Trophoblast cell (in vitro differentiated cells and primary cell): ENCODE measurements around the gene IFT74.

Source experiments
- DNase-seq, 2 donors: peaks; one replicate each; pipeline ENCODE4 v3.0.0-alpha.2; 2016
- H2AFZ ChIP-seq: 2 replicates; pipeline ENCODE4 v1.6.1; 2013; ENCODE audit warnings: low read length, moderate library complexity, mild to moderate bottlenecking; ENCODE audit not compliant: insufficient read depth, poor library complexity
- H2AK5ac ChIP-seq: 2 replicates; pipeline ENCODE4 v1.6.1; 2013; ENCODE audit warnings: mild to moderate bottlenecking, low read length
- H2BK120ac ChIP-seq: 2 replicates; pipeline ENCODE4 v1.6.1; 2013; ENCODE audit warnings: low read length, mild to moderate bottlenecking, moderate library complexity; ENCODE audit not compliant: insufficient read depth, poor library complexity
- H2BK12ac ChIP-seq: 2 replicates; pipeline ENCODE4 v1.6.1; 2013; ENCODE audit warnings: mild to moderate bottlenecking, low read length, moderate library complexity
- H2BK5ac ChIP-seq: 2 replicates; pipeline ENCODE4 v1.6.1; 2013; ENCODE audit warnings: low read length, low read depth, moderate library complexity, mild to moderate bottlenecking; ENCODE audit not compliant: poor library complexity
- H3K14ac ChIP-seq: 2 replicates; pipeline ENCODE4 v1.6.1; 2013; ENCODE audit warnings: mild to moderate bottlenecking, low read length
- H3K18ac ChIP-seq: 2 replicates; pipeline ENCODE4 v1.6.1; 2013; ENCODE audit warnings: mild to moderate bottlenecking, low read length
- H3K23ac ChIP-seq: 2 replicates; pipeline ENCODE4 v1.6.1; 2013; ENCODE audit warnings: low read length
- H3K27ac ChIP-seq: 2 replicates; pipeline ENCODE4 v1.5.1; 2013; ENCODE audit warnings: low read depth, mild to moderate bottlenecking, inconsistent platforms, low read length, moderate library complexity
- H3K27me3 ChIP-seq: 2 replicates; pipeline ENCODE4 v1.6.1; 2013; ENCODE audit warnings: inconsistent platforms, mild to moderate bottlenecking, low read length, moderate library complexity; ENCODE audit not compliant: insufficient read depth
- H3K36me3 ChIP-seq, 2 experiments: 1 replicate in 1 of 2; 2 replicates in 1 of 2; pipeline ENCODE4 v1.6.1; 2013; ENCODE audit warnings: low read length in 2 of 2, mild to moderate bottlenecking in 2 of 2, moderate library complexity in 1 of 2; ENCODE audit not compliant: insufficient read depth in 2 of 2, control insufficient read depth in 1 of 2
- H3K4ac ChIP-seq: 2 replicates; pipeline ENCODE4 v1.6.1; 2013; ENCODE audit warnings: low read depth, mild to moderate bottlenecking, low read length, moderate library complexity
- H3K4me1 ChIP-seq, 2 experiments: 1 replicate in 1 of 2; 2 replicates in 1 of 2; pipeline ENCODE4 v1.6.1; 2013; ENCODE audit warnings: low read length in 2 of 2, mild to moderate bottlenecking in 2 of 2, moderate library complexity in 1 of 2; ENCODE audit not compliant: insufficient read depth in 2 of 2, control insufficient read depth in 1 of 2
- H3K4me2 ChIP-seq: 2 replicates; pipeline ENCODE4 v1.6.1; 2013; ENCODE audit warnings: inconsistent platforms, mild to moderate bottlenecking, low read length, moderate library complexity
- H3K4me3 ChIP-seq: 2 replicates; pipeline ENCODE4 v1.5.1; 2013; ENCODE audit warnings: mild to moderate bottlenecking, low read depth, low read length, inconsistent platforms
- H3K79me1 ChIP-seq: one replicate; pipeline ENCODE4 v1.6.1; 2013; ENCODE audit warnings: low read length
- H3K79me2 ChIP-seq: 2 replicates; pipeline ENCODE4 v1.6.1; 2013; ENCODE audit warnings: low read length, mild to moderate bottlenecking; ENCODE audit not compliant: control insufficient read depth, insufficient read depth, poor library complexity
- H3K9ac ChIP-seq: 2 replicates; pipeline ENCODE4 v1.6.1; 2013; ENCODE audit warnings: mild to moderate bottlenecking, low read length
- H3K9me3 ChIP-seq: 2 replicates; pipeline ENCODE4 v1.6.1; 2013; ENCODE audit warnings: low read depth, mild to moderate bottlenecking, control low read depth, inconsistent platforms, low read length; ENCODE audit not compliant: insufficient read depth
- H4K12ac ChIP-seq: 2 replicates; pipeline ENCODE4 v1.6.1; 2013; ENCODE audit warnings: low read depth, mild to moderate bottlenecking, low read length, moderate library complexity
- H4K8ac ChIP-seq: 2 replicates; pipeline ENCODE4 v1.6.1; 2013; ENCODE audit warnings: low read depth, mild to moderate bottlenecking, low read length, moderate library complexity
- H4K91ac ChIP-seq: one replicate; pipeline ENCODE4 v1.6.1; 2013; ENCODE audit warnings: low read depth, mild to moderate bottlenecking, low read length, moderate library complexity
- WGBS: extraction: QIAGEN DNeasy Blood & Tissue Kit; methylation state at CpG from one replicate; pipeline ENCODE4 v1.1.7; 2013; ENCODE audit warnings: missing lambda C conversion rate; ENCODE audit not compliant: insufficient read length, insufficient coverage; ENCODE audit errors: extremely low coverage; 5-methylcytosine and 5-hydroxymethylcytosine counted together

IFT74 gene

GRCh38 chr9:27088981-27089380 is 132.8 kb downstream of the IFT74 start:
- H3K4me2 ChIP-seq = no peak overlapping the region
- H4K12ac ChIP-seq = no peak overlapping the region
- H4K8ac ChIP-seq = no peak overlapping the region
- H3K18ac ChIP-seq = no peak overlapping the region
- no peak overlapping the region for H4K91ac ChIP-seq
- no peak overlapping the region for H3K4ac ChIP-seq
- no peak overlapping the region for H3K27ac ChIP-seq
- peak; percentile 31 to 80 for DNase-seq
- H3K79me2 ChIP-seq = no peaks in the 10 kb centered on the region
- H2BK120ac ChIP-seq = no peak overlapping the region
- H3K9me3 ChIP-seq = peaks cover 3% of the 10 kb centered on the region
- no peak overlapping the region for H3K9ac ChIP-seq
- no peak overlapping the region for H2AK5ac ChIP-seq
- no peak overlapping the region for H2AFZ ChIP-seq
- H3K23ac ChIP-seq = no peak overlapping the region
- no peaks in the 10 kb centered on the region for H3K27me3 ChIP-seq
- no peak overlapping the region for H3K4me3 ChIP-seq
- no peaks in the 10 kb centered on the region for H3K36me3 ChIP-seq
- no peaks in the 10 kb centered on the region for H3K4me1 ChIP-seq
- no peak overlapping the region for H2BK5ac ChIP-seq
- H3K79me1 ChIP-seq = no peaks in the 10 kb centered on the region
- H3K14ac ChIP-seq = no peak overlapping the region
- no peak overlapping the region for H2BK12ac ChIP-seq
- whole genome bisulfite sequencing = no CpG with 5 or more reads among the region's 4 CpGs

- Histone ChIP-seq H3K4ac (no peak overlapping the region), H3K4me3 (no peak overlapping the region), H3K18ac (no peak overlapping the region), H4K91ac (no peak overlapping the region), H2BK120ac (no peak overlapping the region), H3K79me2 (no peaks in the 10 kb centered on the region), H2AK5ac (no peak overlapping the region), H3K14ac (no peak overlapping the region), H3K27ac (no peak overlapping the region), H3K36me3 (no peaks in the 10 kb centered on the region), H2BK12ac (no peak overlapping the region), H3K23ac (no peak overlapping the region), H3K79me1 (no peaks in the 10 kb centered on the region), H3K9me3 (peaks cover 3% of the 10 kb centered on the region), H3K4me2 (no peak overlapping the region), H3K4me1 (no peaks in the 10 kb centered on the region), H3K9ac (no peak overlapping the region), H4K8ac (no peak overlapping the region), H3K27me3 (no peaks in the 10 kb centered on the region), H2BK5ac (no peak overlapping the region), H4K12ac (no peak overlapping the region), H2AFZ (no peak overlapping the region)
- no peak for DNase-seq
- WGBS = no CpG with 5 or more reads among the region's 4 CpGs
These were observed 133.5 kb downstream of the IFT74 start for GRCh38 chr9:27089706-27090105.

GRCh38 chr9:27090231-27090630 is 134.0 kb downstream of the IFT74 start:
- Histone ChIP-seq H3K14ac (no peak overlapping the region), H2AFZ (no peak overlapping the region), H2BK5ac (no peak overlapping the region), H3K27ac (no peak overlapping the region), H3K4ac (no peak overlapping the region), H4K12ac (no peak overlapping the region), H4K91ac (no peak overlapping the region), H2AK5ac (no peak overlapping the region), H3K23ac (no peak overlapping the region), H3K36me3 (no peaks in the 10 kb centered on the region), H3K9me3 (peaks cover 3% of the 10 kb centered on the region), H3K9ac (no peak overlapping the region), H3K4me3 (no peak overlapping the region), H3K27me3 (no peaks in the 10 kb centered on the region), H3K79me1 (no peaks in the 10 kb centered on the region), H3K18ac (no peak overlapping the region), H2BK12ac (no peak overlapping the region), H3K4me2 (no peak overlapping the region), H3K79me2 (no peaks in the 10 kb centered on the region), H3K4me1 (no peaks in the 10 kb centered on the region), H4K8ac (no peak overlapping the region), H2BK120ac (no peak overlapping the region)
- DNase-seq = no peak

GRCh38 chr9:27090711-27091110 is 134.5 kb downstream of the IFT74 start:
- H3K9ac ChIP-seq = no peak overlapping the region
- peaks cover 3% of the 10 kb centered on the region for H3K9me3 ChIP-seq
- no peak overlapping the region for H4K12ac ChIP-seq
- no peak overlapping the region for H4K91ac ChIP-seq
- no peaks in the 10 kb centered on the region for H3K79me2 ChIP-seq
- no peaks in the 10 kb centered on the region for H3K79me1 ChIP-seq
- no peak overlapping the region for H2BK120ac ChIP-seq
- H3K4me1 ChIP-seq = no peaks in the 10 kb centered on the region
- no peaks in the 10 kb centered on the region for H3K36me3 ChIP-seq
- no peak for DNase-seq
- no peak overlapping the region for H3K4me3 ChIP-seq
- H2BK12ac ChIP-seq = no peak overlapping the region
- no peak overlapping the region for H3K27ac ChIP-seq
- no peak overlapping the region for H4K8ac ChIP-seq
- no peak overlapping the region for H2AK5ac ChIP-seq
- WGBS = no CpG with 5 or more reads among the region's 1 CpG
- H3K4me2 ChIP-seq = no peak overlapping the region
- no peaks in the 10 kb centered on the region for H3K27me3 ChIP-seq
- H2BK5ac ChIP-seq = no peak overlapping the region
- H2AFZ ChIP-seq = no peak overlapping the region
- no peak overlapping the region for H3K14ac ChIP-seq
- H3K4ac ChIP-seq = no peak overlapping the region
- no peak overlapping the region for H3K18ac ChIP-seq
- H3K23ac ChIP-seq = no peak overlapping the region
